ENCODE measurements around the gene MRPS18A. TPM values are rescaled to one million over a fixed set of nuclear protein-coding genes. Genes with fewer than 3 reads are reported as not detected.

Gene MRPS18A
- total and polyA plus RNA-seq, 12 donors, result 24.8 to 119 (median 52.0) TPM

DNA sequence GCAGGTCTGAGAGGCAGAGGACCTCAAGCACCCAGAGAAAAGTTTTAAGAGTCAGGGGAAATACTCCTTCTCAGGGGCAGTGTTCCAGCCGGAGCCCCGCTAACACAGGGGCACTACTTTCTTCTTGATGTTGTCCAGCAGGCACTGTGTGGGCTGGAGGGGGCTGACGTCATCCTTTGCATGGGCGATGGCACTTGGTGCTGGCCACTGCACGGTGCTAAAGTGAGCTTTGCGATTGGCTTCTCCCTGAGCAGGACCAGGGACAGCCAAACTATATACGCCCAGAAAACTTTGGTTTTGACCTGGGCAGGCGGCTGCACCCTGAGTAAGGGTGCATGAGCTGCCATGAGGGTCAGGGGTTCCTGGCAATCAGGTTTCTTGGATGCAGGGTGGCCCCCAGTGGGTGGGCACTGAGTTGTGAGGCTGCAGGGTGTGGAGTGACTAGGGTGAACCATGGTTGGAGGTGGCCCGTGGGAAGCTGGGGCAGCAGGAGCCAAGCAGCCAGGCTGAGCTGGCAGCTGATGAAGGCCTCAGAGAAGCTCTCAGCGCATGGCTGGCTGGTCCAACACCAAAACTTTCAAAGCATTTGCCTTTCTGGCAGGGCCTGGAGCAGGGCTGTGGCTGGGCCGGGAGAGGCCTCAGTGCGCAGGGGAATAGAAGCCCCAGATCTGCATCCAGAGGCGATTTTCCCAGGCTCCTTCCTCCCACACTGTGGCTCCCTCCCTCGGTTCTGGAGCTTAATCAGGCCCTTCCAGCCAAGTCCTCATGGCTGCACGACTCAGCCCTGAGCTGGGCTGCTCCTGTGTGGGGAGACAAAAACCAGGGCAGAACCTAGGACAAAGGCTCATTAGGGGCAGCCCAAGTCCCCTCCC, 18.3 kb downstream of the MRPS18A start:
- TF ChIP-seq POLR2A (IDR thresholded peaks at IDR 0.05), result peak in 1 of 2 donors; percentile 2
- TF ChIP-seq, protein P1, sequence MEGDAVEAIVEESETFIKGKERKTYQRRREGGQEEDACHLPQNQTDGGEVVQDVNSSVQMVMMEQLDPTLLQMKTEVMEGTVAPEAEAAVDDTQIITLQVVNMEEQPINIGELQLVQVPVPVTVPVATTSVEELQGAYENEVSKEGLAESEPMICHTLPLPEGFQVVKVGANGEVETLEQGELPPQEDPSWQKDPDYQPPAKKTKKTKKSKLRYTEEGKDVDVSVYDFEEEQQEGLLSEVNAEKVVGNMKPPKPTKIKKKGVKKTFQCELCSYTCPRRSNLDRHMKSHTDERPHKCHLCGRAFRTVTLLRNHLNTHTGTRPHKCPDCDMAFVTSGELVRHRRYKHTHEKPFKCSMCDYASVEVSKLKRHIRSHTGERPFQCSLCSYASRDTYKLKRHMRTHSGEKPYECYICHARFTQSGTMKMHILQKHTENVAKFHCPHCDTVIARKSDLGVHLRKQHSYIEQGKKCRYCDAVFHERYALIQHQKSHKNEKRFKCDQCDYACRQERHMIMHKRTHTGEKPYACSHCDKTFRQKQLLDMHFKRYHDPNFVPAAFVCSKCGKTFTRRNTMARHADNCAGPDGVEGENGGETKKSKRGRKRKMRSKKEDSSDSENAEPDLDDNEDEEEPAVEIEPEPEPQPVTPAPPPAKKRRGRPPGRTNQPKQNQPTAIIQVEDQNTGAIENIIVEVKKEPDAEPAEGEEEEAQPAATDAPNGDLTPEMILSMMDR (IDR thresholded peaks at IDR 0.05), result no peak
- H3K27me3 ChIP-seq, result no peaks in the 10 kb centered on the region
- intact Hi-C loops (cut with DNase I), result loop anchor here (5.0 kb wide), 3 partner anchors 88 to 408 kb away; no protein-coding TSS in a partner anchor
- no peak overlapping the region for H3K4me3 ChIP-seq
- H3K27ac ChIP-seq, result peak overlapping the region in 2 of 5 donors; percentile 20 to 44
- H3K4me1 ChIP-seq (replicated peaks in 1 of 2), result peaks cover 31 to 52% of the 10 kb centered on the region in 2 donors
- peak; percentile 26 to 80 (median 44) for DNase-seq
- H3K36me3 ChIP-seq (replicated peaks in 1 of 2), result peaks cover 0 to 28% of the 10 kb centered on the region in 2 donors
- no peaks in the 10 kb centered on the region for H3K9me3 ChIP-seq (replicated peaks in 1 of 3)
- WGBS, 4 donors, result 60 to 65% (median 63%) methylated on average over 5 to 15 of the region's 15 CpGs

DNA sequence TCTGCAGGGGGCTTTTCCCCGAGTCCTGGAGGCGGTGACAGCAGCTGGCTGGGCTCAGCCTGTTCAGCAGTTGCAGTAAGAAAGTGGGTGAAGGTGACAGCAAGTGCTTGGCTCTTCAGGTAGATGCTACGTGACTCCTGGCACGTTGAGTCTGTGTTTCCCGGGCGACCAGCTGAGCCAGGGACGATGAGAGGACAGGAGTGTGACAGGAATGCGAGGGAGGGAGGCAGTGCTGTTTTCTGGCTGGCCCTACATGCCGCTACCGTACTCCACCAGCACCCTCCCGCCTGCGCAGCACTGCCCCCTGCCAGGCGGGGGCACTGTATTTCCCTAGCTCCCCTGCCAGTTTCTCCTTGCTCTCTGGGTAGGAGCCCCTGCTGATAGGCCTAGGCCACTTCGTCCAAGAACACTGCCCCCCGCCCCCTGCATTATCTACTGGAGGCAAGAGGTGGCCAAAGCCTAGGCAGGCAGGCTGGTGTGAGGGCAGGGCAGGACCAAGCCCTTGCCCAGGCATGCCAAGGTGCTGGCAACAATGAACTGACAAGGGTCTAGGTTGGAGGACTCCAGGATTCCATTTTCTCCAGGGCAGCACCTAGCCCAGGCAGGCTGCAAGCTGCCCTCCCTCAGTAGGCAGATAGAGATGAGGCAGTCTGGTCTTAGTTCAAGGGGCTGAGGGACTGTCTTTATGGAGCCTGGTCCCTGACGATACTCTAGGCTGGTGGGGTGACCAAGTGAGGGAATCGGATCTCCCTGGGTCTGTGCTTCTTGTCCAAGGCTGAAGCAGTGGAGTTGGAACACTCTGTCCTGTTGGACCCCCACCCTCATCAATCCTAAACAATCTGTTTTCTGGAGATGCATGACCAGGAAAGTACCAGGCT, 19.2 kb downstream of the MRPS18A start:
- intact Hi-C loops (cut with DNase I), result loop anchor here (5.0 kb wide), 3 partner anchors 89 to 409 kb away; no protein-coding TSS in a partner anchor
- H3K4me1 ChIP-seq (replicated peaks in 1 of 2), result peaks cover 24 to 45% of the 10 kb centered on the region in 2 donors
- H3K27me3 ChIP-seq, result no peaks in the 10 kb centered on the region
- WGBS, 4 donors, result 8 to 30% (median 15%) methylated on average over 14 to 17 of the region's 17 CpGs
- no peak overlapping the region for H3K4me3 ChIP-seq
- DNase-seq, result peak; percentile 76 to 84 (median 81)
- peaks cover 0 to 19% of the 10 kb centered on the region in 2 donors for H3K36me3 ChIP-seq (replicated peaks in 1 of 2)
- H3K27ac ChIP-seq, result peak overlapping the region in 2 of 5 donors; percentile 42 to 44
- TF ChIP-seq, protein P1 (IDR thresholded peaks at IDR 0.05), result peak; percentile 15 to 54 (median 44)
- TF ChIP-seq POLR2A (IDR thresholded peaks at IDR 0.05), result no peak
- H3K9me3 ChIP-seq (replicated peaks in 1 of 3), result no peaks in the 10 kb centered on the region

DNA sequence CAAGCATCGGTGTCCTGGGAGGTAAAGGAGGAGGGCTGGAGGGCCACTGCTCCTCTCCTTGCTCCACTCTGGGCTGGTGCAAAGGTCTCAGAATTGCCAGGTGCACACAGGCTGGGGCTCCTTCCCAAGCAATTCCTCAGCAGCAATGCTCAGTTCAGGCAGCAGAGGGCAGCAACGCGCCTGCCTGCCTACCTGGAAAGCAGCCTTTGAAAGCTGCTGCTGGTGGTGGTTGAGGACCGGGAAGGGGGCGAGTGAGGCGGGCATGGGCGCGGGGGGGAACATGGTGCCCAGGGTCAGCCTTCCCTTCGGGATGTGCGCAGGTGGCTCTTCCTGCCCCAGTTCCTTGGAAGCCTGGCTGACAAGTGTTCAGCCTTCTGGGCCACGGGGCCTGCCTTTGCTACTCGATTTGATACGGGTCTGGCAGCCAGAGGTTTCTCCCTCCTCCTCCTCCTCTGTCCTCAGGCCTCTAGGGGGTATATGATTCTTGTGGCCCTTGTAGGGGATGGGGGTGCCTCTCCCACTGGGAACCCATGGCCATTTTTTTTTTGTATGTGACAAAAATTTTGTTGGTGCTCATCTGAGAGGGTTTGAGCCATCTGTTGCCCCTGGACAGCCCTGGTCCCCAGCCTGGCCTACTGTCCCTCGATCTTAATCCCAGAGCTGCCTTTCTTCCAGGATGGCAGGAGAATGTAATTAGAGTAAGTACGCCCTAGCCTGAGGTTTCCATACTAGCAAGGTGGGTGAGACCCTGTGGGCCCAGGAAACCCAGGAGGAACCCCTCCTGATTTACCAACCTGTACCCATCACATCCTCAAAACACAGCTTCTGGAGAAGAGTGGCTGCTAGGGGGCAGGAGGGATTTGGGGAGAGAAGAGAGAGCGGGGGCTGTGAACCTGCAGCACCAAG, 20.1 kb downstream of the MRPS18A start:
- no peaks in the 10 kb centered on the region for H3K27me3 ChIP-seq
- peak; percentile 75 to 94 (median 85) for DNase-seq
- peaks cover 15 to 36% of the 10 kb centered on the region in 2 donors for H3K4me1 ChIP-seq (replicated peaks in 1 of 2)
- H3K27ac ChIP-seq, result peak overlapping the region in 2 of 5 donors; percentile 42 to 44
- 11 to 20% (median 13%) methylated on average over 9 to 16 of the region's 16 CpGs for WGBS, 4 donors
- H3K9me3 ChIP-seq (replicated peaks in 1 of 3), result no peaks in the 10 kb centered on the region
- TF ChIP-seq POLR2A (IDR thresholded peaks at IDR 0.05), result no peak
- TF ChIP-seq, protein P1 (IDR thresholded peaks at IDR 0.05), result peak; percentile 86 to 95 (median 95)
- H3K36me3 ChIP-seq (replicated peaks in 1 of 2), result peaks cover 0 to 17% of the 10 kb centered on the region in 2 donors
- intact Hi-C loops (cut with DNase I), result loop anchor here (5.0 kb wide), 3 partner anchors 90 to 410 kb away; no protein-coding TSS in a partner anchor
- no peak overlapping the region for H3K4me3 ChIP-seq
